ENCODE measurements around the gene PPP1R13L. TPM values are rescaled to one million over a fixed set of nuclear protein-coding genes. Genes with fewer than 3 reads are reported as not detected.

The PPP1R13L gene
- total and polyA plus RNA-seq, 2 donors (not counting 1 experiment from before 2014, with no cell fraction given) = 7.4 to 9.2 TPM

DNA sequence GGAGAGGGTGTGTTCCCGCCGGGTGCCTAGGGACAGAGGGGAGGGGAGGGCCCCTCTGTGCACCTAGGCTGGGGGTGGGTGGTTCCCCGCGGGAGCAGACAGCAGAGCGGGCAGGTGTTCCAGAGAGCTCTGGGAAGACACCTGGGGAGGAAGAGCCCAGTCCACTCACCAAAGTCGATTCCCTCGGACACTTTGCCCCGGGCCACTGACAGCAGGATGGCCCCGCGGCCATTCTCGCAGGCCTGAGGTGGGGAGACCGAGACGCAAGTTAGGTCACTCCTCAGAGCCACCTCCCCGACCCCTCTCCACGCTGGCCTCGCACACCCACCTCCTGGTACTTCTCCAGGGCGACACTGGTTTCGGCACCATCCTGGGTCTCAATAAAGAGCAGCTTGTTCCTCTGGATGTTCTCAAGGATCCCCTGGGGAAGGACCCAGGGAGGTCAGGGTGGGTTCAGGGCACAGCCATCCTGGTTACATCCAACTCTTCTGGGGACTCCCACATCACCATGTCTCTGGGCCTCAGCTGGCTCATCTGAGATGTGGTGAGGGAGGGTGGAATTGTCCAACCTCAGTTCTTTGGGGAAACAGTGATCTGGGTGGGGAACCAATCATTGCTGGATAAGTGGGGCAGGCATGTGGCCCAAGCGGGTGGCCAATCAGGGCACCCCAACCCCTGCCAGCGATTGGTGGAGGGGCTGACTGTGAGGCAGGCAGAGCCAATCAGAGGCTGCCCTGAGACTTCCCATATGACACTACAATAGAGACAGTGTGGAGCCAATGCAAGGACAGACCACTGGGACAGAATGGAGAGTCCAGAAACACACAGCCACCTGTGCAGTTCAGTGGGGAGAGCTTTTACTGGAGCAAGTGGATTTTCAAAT lies 51.7 kb downstream of the PPP1R13L start:
- ChIA-PET CTCF (no interaction called here), POLR2A (no interaction called here)
- Mint-ChIP-seq H3K4me1 (no peaks in the 10 kb centered on the region), H3K27me3 (no peaks in the 10 kb centered on the region), H3K27ac (no peak overlapping the region), H3K9me3 (ENCODE audit: insufficient read depth) (no peaks in the 10 kb centered on the region), H3K4me3 (no peak overlapping the region)
- no peak overlapping the region for H3K9ac ChIP-seq (ENCODE audit: low read length)
- peaks cover 1 to 5% of the 10 kb centered on the region in 2 experiments for H3K36me3 ChIP-seq (replicated peaks in 1 of 2; ENCODE audit: control extremely low read depth in 1 of 2, control insufficient read depth in 1 of 2, extremely low read depth in 1 of 2, insufficient read depth in 2 of 2, low read length in 1 of 2)
- no peaks in the 10 kb centered on the region for H3K79me2 ChIP-seq (ENCODE audit: control insufficient read depth, insufficient read depth, low read length)
- no peaks in the 10 kb centered on the region for H4K20me1 ChIP-seq (ENCODE audit: control insufficient read depth, insufficient read depth, low read length, poor library complexity, severe bottlenecking)
- H3K4me2 ChIP-seq (replicated peaks; ENCODE audit: low read depth, low read length, poor library complexity, severe bottlenecking) = no peak overlapping the region
- H3K9me3 ChIP-seq (ENCODE audit: control extremely low read depth in 1 of 3, control insufficient read depth in 2 of 3, insufficient read depth in 1 of 3, low read length in 2 of 3) = no peaks in the 10 kb centered on the region
- DNase-seq (no peak), ATAC-seq (ENCODE audit: low read depth) (no peak)
- WGBS (ENCODE audit: insufficient coverage) = 97% methylated on average over 17 of the region's 20 CpGs
- no peaks in the 10 kb centered on the region for H3K27me3 ChIP-seq (replicated peaks in 1 of 4; ENCODE audit: control extremely low read depth in 1 of 4, control insufficient read depth in 3 of 4, insufficient read depth in 4 of 4, low read length in 3 of 4)
- no peak overlapping the region for H3K27ac ChIP-seq (ENCODE audit: low read length in 2 of 2)
- H3K4me1 ChIP-seq (ENCODE audit: control insufficient read depth in 2 of 2, insufficient read depth in 2 of 2, low read length in 2 of 2) = no peaks in the 10 kb centered on the region
- no peak overlapping the region for H2AFZ ChIP-seq (ENCODE audit: insufficient read depth, low read depth, low read length, poor library complexity, severe bottlenecking)
- no peak for TF ChIP-seq EZH2 (IDR thresholded peaks at IDR 0.05; ENCODE audit: borderline replicate concordance, insufficient read depth, low read depth, low read length, poor library complexity, severe bottlenecking)
- TF ChIP-seq, protein P1, sequence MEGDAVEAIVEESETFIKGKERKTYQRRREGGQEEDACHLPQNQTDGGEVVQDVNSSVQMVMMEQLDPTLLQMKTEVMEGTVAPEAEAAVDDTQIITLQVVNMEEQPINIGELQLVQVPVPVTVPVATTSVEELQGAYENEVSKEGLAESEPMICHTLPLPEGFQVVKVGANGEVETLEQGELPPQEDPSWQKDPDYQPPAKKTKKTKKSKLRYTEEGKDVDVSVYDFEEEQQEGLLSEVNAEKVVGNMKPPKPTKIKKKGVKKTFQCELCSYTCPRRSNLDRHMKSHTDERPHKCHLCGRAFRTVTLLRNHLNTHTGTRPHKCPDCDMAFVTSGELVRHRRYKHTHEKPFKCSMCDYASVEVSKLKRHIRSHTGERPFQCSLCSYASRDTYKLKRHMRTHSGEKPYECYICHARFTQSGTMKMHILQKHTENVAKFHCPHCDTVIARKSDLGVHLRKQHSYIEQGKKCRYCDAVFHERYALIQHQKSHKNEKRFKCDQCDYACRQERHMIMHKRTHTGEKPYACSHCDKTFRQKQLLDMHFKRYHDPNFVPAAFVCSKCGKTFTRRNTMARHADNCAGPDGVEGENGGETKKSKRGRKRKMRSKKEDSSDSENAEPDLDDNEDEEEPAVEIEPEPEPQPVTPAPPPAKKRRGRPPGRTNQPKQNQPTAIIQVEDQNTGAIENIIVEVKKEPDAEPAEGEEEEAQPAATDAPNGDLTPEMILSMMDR (IDR thresholded peaks at IDR 0.05) = no peak
- H3K4me3 ChIP-seq (ENCODE audit: control extremely low read depth in 1 of 5, extremely low read depth in 1 of 5, insufficient read depth in 1 of 5, low read depth in 2 of 5, low read length in 4 of 5) = no peak overlapping the region
- intact Hi-C loops (cut with micrococcal nuclease) = no loop called here

DNA sequence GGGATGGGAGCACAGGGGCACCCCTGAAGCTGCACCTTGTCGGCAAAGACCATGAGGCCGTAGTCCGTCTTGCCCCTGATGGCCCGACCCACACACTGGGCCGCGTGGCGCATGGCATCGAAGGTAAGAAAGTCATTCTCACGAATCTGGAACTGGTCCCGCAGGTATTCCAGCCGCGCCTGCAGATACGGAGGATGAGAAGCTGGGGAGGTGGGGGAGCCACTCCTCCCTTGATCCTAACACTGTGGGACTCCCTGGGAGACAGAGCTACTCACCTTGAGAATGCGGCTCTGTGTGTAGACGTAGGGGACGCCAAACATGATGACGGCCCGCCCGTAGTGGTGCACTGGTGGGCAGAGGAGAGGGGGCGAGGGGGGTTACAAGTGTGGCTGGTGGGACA lies 52.4 kb downstream of the PPP1R13L start:
- Histone ChIP-seq H4K20me1 (ENCODE audit: control insufficient read depth, insufficient read depth, low read length, poor library complexity, severe bottlenecking) (no peaks in the 10 kb centered on the region), H3K79me2 (ENCODE audit: control insufficient read depth, insufficient read depth, low read length) (no peaks in the 10 kb centered on the region), H3K27me3 (replicated peaks in 1 of 4; ENCODE audit: control extremely low read depth in 1 of 4, control insufficient read depth in 3 of 4, insufficient read depth in 4 of 4, low read length in 3 of 4) (no peaks in the 10 kb centered on the region), H2AFZ (ENCODE audit: insufficient read depth, low read depth, low read length, poor library complexity, severe bottlenecking) (no peak overlapping the region), H3K9me3 (ENCODE audit: control extremely low read depth in 1 of 3, control insufficient read depth in 2 of 3, insufficient read depth in 1 of 3, low read length in 2 of 3) (no peaks in the 10 kb centered on the region), H3K9ac (ENCODE audit: low read length) (no peak overlapping the region), H3K36me3 (replicated peaks in 1 of 2; ENCODE audit: control extremely low read depth in 1 of 2, control insufficient read depth in 1 of 2, extremely low read depth in 1 of 2, insufficient read depth in 2 of 2, low read length in 1 of 2) (peaks cover 1 to 5% of the 10 kb centered on the region in 2 experiments), H3K27ac (ENCODE audit: low read length in 2 of 2) (no peak overlapping the region), H3K4me3 (ENCODE audit: control extremely low read depth in 1 of 5, extremely low read depth in 1 of 5, insufficient read depth in 1 of 5, low read depth in 2 of 5, low read length in 4 of 5) (no peak overlapping the region), H3K4me1 (ENCODE audit: control insufficient read depth in 2 of 2, insufficient read depth in 2 of 2, low read length in 2 of 2) (no peaks in the 10 kb centered on the region), H3K4me2 (replicated peaks; ENCODE audit: low read depth, low read length, poor library complexity, severe bottlenecking) (no peak overlapping the region)
- POLR2A ChIA-PET = no interaction called here
- intact Hi-C loops (cut with micrococcal nuclease) = no loop called here
- H3K27me3 Mint-ChIP-seq = no peaks in the 10 kb centered on the region
- H3K4me1 Mint-ChIP-seq = no peaks in the 10 kb centered on the region
- H3K9me3 Mint-ChIP-seq (ENCODE audit: insufficient read depth) = no peaks in the 10 kb centered on the region
- no peak overlapping the region for H3K27ac Mint-ChIP-seq
- CTCF ChIA-PET = no interaction called here
- WGBS (ENCODE audit: insufficient coverage) = 95% methylated on average over 18 of the region's 20 CpGs
- no peak overlapping the region for H3K4me3 Mint-ChIP-seq
- ATAC-seq (ENCODE audit: low read depth) (no peak), DNase-seq (no peak)
- no peak for TF ChIP-seq EZH2 (IDR thresholded peaks at IDR 0.05; ENCODE audit: borderline replicate concordance, insufficient read depth, low read depth, low read length, poor library complexity, severe bottlenecking)
- TF ChIP-seq, protein P1 (IDR thresholded peaks at IDR 0.05) = no peak

Measured in B cell (primary cell).